ENCODE results near the gene TSTD1. TPM values are rescaled to one million over a fixed set of nuclear protein-coding genes. Genes with fewer than 3 reads are reported as not detected.
"Not testable (repeated sequence)": the region's sequence is repeated elsewhere in the genome, so short reads cannot be mapped to it uniquely, and the experiment has no call there.

Gene TSTD1
- total and polyA plus RNA-seq, 10 of the 15 experiments (the other 5 are each of a cell fraction or from before 2014, with no cell fraction given), result 33.3 to 145 (median 89.4) TPM

DNA sequence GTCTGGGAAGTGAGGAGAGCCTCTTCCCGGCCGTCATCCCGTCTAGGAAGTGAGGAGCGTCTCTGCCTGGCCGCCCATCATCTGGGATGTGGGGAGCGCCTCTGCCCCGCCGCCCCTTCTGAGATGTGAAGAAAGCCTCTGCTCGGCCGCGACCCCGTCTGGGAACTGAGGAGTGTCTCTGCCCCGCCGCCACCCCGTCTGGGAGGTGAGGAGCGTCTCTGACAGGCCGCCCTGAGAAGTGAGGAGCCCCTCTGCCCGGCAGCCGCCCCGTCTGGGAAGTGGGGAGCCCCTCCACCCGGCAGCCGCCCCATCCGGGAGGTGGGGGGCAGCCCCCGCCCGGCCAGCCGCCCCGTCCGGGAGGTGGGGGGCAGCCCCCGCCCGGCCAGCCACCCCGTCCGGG, 9.3 kb downstream of the TSTD1 start:
- H3K4me3 ChIP-seq; intact Hi-C loops (cut with micrococcal nuclease; ENCODE audit: unreplicated experiment); BruUV-seq (replicated peaks); H2AFZ ChIP-seq (ENCODE audit: control insufficient read depth, low read depth, low read length); H3K9ac ChIP-seq (ENCODE audit: control insufficient read depth, insufficient read depth, low read length); SMC1A ChIA-PET (ENCODE audit: uncharacterized antibody, unreplicated experiment); ATAC-seq; in situ Hi-C loops (cut with MboI); H3K4me2 ChIP-seq (ENCODE audit: control insufficient read depth, insufficient read depth); DNase-seq (ENCODE audit: low read depth, low spot score); FAIRE-seq; CTCF ChIA-PET; H3K36me3 ChIP-seq (ENCODE audit: control insufficient read depth in 2 of 2, insufficient read depth in 2 of 2, low read length in 1 of 2); RAD21 ChIA-PET (ENCODE audit: unreplicated experiment); H3K27ac ChIP-seq (ENCODE audit: control insufficient read depth, insufficient read depth); H3K27me3 ChIP-seq (replicated peaks in 1 of 2; ENCODE audit: control insufficient read depth in 2 of 2, insufficient read depth in 2 of 2, low read length in 1 of 2); POLR2A ChIA-PET; H4K20me1 ChIP-seq (ENCODE audit: control insufficient read depth, insufficient read depth); H3K79me2 ChIP-seq (ENCODE audit: control insufficient read depth, insufficient read depth, low read length); H3K4me1 ChIP-seq (ENCODE audit: control insufficient read depth, insufficient read depth, low read length): not testable (repeated sequence)
- WGBS (ENCODE audit: insufficient coverage, insufficient replicate concordance, low lambda C conversion rate, missing lambda C conversion rate), result 93% methylated on average over 19 of the region's 32 CpGs
- H3K9me3 ChIP-seq (replicated peaks; ENCODE audit: control insufficient read depth, insufficient read depth, low read length), result peaks cover 10% of the 10 kb centered on the region; the same call in 2 of the 3 replicates

DNA sequence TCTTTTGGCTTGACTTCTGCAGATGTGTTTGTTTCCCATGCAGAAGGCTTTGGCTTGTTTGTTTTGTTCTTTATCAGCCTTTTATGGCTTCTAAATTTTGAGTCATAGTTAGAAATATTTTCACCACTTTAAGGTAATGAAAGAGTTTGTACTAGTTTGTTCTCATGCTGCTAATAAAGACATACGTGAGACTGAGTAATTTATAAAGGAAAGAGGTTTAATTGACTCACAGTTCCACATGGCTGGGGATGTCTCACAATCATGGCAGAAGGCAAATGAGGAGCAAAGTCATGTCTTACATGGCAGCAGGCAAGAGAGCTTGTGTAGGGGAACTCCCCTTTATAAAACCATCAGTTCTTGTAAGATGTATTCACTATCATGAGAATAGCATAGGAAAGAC, 11.8 kb downstream of the TSTD1 start:
- H3K27ac ChIP-seq (ENCODE audit: control insufficient read depth, insufficient read depth); H3K27me3 ChIP-seq (replicated peaks in 1 of 2; ENCODE audit: control insufficient read depth in 2 of 2, insufficient read depth in 2 of 2, low read length in 1 of 2); intact Hi-C loops (cut with micrococcal nuclease; ENCODE audit: unreplicated experiment); H3K79me2 ChIP-seq (ENCODE audit: control insufficient read depth, insufficient read depth, low read length); H3K4me2 ChIP-seq (ENCODE audit: control insufficient read depth, insufficient read depth); SMC1A ChIA-PET (ENCODE audit: uncharacterized antibody, unreplicated experiment); DNase-seq (ENCODE audit: low read depth, low spot score); H3K36me3 ChIP-seq (ENCODE audit: control insufficient read depth in 2 of 2, insufficient read depth in 2 of 2, low read length in 1 of 2); BruUV-seq (replicated peaks); POLR2A ChIA-PET; ATAC-seq; H4K20me1 ChIP-seq (ENCODE audit: control insufficient read depth, insufficient read depth); H2AFZ ChIP-seq (ENCODE audit: control insufficient read depth, low read depth, low read length); H3K9ac ChIP-seq (ENCODE audit: control insufficient read depth, insufficient read depth, low read length); FAIRE-seq; H3K4me3 ChIP-seq; H3K4me1 ChIP-seq (ENCODE audit: control insufficient read depth, insufficient read depth, low read length); in situ Hi-C loops (cut with MboI): not testable (repeated sequence)
- H3K9me3 ChIP-seq (replicated peaks; ENCODE audit: control insufficient read depth, insufficient read depth, low read length), result peaks cover 10% of the 10 kb centered on the region; the same call in 2 of the 3 replicates
- 0% methylated on average over 1 of the region's 1 CpG for WGBS (ENCODE audit: insufficient coverage, insufficient replicate concordance, low lambda C conversion rate, missing lambda C conversion rate)
- ChIA-PET CTCF (interaction anchor here (1.9 kb wide), 1 partner anchor 18 kb away, joined by 8 read pairs; the partner anchor contains the start of gene USF1), RAD21 (ENCODE audit: unreplicated experiment) (interaction anchor here (1.1 kb wide), 1 partner anchor 19 kb away, joined by 3 read pairs; the partner anchor contains the start of gene USF1)
- TF ChIP-seq FOXM1 (IDR thresholded peaks at IDR 0.05; ENCODE audit: low read depth, low read length) (peak; percentile 38; the same call in 1 of the 2 replicates), MEF2B (IDR thresholded peaks at IDR 0.05; ENCODE audit: partially characterized antibody, poor library complexity, severe bottlenecking) (peak; percentile 41), POU2F2 (IDR thresholded peaks at IDR 0.05; ENCODE audit: borderline replicate concordance, low read depth, low read length) (0 out of 3 replicates have a peak, but pooled peaks have one; percentile 39)
- TF ChIP-seq, protein P1, sequence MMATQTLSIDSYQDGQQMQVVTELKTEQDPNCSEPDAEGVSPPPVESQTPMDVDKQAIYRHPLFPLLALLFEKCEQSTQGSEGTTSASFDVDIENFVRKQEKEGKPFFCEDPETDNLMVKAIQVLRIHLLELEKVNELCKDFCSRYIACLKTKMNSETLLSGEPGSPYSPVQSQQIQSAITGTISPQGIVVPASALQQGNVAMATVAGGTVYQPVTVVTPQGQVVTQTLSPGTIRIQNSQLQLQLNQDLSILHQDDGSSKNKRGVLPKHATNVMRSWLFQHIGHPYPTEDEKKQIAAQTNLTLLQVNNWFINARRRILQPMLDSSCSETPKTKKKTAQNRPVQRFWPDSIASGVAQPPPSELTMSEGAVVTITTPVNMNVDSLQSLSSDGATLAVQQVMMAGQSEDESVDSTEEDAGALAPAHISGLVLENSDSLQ (IDR thresholded peaks at IDR 0.05), result peak; percentile 30; the same call in 1 of the 2 replicates
- TF ChIP-seq, protein P2, sequence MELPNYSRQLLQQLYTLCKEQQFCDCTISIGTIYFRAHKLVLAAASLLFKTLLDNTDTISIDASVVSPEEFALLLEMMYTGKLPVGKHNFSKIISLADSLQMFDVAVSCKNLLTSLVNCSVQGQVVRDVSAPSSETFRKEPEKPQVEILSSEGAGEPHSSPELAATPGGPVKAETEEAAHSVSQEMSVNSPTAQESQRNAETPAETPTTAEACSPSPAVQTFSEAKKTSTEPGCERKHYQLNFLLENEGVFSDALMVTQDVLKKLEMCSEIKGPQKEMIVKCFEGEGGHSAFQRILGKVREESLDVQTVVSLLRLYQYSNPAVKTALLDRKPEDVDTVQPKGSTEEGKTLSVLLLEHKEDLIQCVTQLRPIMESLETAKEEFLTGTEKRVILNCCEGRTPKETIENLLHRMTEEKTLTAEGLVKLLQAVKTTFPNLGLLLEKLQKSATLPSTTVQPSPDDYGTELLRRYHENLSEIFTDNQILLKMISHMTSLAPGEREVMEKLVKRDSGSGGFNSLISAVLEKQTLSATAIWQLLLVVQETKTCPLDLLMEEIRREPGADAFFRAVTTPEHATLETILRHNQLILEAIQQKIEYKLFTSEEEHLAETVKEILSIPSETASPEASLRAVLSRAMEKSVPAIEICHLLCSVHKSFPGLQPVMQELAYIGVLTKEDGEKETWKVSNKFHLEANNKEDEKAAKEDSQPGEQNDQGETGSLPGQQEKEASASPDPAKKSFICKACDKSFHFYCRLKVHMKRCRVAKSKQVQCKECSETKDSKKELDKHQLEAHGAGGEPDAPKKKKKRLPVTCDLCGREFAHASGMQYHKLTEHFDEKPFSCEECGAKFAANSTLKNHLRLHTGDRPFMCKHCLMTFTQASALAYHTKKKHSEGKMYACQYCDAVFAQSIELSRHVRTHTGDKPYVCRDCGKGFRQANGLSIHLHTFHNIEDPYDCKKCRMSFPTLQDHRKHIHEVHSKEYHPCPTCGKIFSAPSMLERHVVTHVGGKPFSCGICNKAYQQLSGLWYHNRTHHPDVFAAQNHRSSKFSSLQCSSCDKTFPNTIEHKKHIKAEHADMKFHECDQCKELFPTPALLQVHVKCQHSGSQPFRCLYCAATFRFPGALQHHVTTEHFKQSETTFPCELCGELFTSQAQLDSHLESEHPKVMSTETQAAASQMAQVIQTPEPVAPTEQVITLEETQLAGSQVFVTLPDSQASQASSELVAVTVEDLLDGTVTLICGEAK (IDR thresholded peaks at IDR 0.05; ENCODE audit: borderline replicate concordance), result peak; percentile 66
- TF ChIP-seq, protein P3, sequence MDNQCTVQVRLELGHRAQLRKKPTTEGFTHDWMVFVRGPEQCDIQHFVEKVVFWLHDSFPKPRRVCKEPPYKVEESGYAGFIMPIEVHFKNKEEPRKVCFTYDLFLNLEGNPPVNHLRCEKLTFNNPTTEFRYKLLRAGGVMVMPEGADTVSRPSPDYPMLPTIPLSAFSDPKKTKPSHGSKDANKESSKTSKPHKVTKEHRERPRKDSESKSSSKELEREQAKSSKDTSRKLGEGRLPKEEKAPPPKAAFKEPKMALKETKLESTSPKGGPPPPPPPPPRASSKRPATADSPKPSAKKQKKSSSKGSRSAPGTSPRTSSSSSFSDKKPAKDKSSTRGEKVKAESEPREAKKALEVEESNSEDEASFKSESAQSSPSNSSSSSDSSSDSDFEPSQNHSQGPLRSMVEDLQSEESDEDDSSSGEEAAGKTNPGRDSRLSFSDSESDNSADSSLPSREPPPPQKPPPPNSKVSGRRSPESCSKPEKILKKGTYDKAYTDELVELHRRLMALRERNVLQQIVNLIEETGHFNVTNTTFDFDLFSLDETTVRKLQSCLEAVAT (IDR thresholded peaks at IDR 0.05), result 0 out of 2 replicates have a peak, but pooled peaks have one; percentile 40
